HG02623 (cell line): ENCODE measurements around the gene ZKSCAN7.
"Not testable (repeated sequence)": the region's sequence is repeated elsewhere in the genome, so short reads cannot be mapped to it uniquely, and the experiment has no call there.

Experiments used
- ATAC-seq: cut with Tn5 transposase; IDR thresholded peaks from one replicate; pipeline ENCODE4 v1.9.1; 2021; ENCODE audit warnings: moderate library complexity; ENCODE audit not compliant: unreplicated experiment

The ZKSCAN7 gene

DNA sequence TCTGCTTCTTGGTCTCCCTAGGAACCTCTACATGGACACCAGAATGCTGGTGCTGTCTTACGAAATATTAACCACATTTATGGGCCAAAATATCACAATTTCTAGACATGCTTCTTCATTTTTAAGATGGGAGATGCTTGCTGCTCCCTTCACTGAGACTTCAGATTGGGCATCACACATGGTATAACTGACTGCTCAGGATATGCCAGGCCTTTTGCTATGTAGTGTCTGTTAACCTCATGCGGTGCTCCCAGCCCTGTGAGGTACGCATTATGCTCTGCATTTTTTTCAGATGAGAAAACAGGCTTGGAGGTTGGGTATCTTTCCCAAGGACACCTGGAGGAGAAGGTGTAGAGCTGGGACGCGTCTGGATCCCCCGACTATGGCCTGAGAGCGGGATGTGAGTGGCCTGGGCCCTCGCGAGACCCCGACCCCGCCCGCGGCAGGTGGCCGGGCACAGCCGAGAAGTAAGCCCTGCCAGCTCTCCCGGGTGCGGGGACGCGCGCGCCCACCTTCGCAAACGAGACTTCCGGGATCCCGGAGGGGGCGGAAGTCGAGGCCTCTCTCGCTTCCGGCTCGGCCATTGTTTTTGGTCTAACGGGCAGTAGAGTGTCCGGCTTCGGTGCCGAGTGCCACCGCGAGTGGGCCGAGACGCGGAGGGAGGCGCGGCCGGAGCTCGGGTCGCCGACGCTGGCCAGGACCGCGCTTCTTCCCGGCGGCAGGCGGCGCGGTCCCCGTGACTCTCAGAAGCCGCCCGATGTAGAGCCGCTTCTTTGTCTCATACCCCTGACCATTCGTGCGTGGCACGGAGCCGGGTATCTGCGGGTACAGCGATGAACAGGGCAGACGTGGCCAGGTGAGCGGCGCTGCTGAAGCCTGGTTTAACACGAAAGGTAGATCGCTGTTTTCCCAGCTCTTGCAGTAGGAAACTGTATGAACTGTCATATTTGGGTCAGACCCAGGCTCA lies at the start of gene ZKSCAN7:
Gene ZKSCAN7, plus strand, starts transcription at position 568 of the 967 bp plus-strand sequence. CDS start 1,855 bp downstream, outside the sequence.
- peak; percentile 62 for ATAC-seq

DNA sequence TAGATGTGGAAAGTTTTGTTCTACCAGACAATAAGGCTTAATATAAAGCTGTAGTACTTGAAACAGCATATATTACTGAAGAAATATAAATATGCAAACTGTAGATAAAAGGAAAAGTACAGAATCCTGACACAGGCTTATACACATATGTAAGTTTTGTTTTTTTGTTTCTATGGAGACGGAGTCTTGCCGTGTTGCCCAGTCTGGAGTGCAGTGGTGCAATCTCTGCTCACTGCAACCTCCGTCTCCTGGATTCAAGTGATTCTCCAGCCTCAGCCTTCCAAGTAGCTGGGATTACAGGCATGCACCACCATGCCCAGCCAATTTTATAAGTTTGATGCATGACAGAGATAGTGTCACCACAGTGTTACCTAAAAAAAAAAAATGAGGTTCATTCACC lies 48.4 kb upstream of the ZKSCAN7 start:
- ATAC-seq, result no peak

GRCh38 chr3:44506961-44507360 lies 48.0 kb upstream of the ZKSCAN7 start:
- ATAC-seq, result no peak

DNA sequence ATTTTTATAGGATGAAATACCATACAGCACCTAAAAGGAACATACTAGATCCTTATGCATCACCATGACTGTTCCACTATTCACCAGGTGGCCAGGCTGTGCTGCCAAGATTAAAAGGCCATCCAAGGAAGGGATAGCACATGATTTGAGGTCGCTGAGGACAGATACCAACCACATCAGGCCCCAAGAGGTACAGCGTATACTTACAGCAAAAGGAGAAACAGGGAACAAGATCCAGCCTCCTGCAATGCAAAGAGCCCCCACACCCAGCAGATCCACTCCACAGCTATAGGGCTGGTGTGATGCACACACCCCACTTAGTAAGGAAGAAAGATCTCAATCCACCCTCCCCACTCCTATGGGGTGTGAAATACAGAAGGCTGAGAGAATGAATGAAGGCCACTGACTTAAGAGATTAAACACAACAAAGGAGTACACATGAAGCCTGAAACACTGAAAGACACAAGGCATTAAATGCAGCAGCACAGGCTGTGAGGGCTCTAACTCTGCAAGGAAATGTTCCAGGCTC lies 45.5 kb upstream of the ZKSCAN7 start:
- ATAC-seq, result no peak

- ATAC-seq, result no peak
Observed at GRCh38 chr3:44510000-44510368, 45.0 kb upstream of the ZKSCAN7 start.

GRCh38 chr3:44511238-44511566 lies 43.8 kb upstream of the ZKSCAN7 start:
- ATAC-seq, result no peak

DNA sequence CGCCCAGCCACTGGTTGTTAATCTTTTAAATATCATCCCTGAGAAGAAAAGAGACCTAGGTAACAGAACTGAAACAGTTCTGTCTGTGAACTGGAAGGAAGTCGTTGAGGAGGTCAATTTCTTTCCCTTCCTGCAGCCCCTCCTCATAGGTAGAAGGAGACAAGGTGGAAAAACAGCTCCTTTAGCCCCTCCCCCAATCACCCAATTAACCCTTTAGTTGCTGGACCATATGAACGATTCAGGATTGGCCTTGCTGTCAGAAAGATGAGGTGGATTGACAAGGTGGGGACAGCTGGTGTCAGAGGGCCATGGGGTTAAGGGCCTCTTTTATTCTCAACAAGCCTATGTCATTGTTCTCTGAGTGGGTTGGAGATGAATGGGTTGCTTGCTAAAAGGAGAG lies 41.5 kb upstream of the ZKSCAN7 start:
- ATAC-seq, result no peak

DNA sequence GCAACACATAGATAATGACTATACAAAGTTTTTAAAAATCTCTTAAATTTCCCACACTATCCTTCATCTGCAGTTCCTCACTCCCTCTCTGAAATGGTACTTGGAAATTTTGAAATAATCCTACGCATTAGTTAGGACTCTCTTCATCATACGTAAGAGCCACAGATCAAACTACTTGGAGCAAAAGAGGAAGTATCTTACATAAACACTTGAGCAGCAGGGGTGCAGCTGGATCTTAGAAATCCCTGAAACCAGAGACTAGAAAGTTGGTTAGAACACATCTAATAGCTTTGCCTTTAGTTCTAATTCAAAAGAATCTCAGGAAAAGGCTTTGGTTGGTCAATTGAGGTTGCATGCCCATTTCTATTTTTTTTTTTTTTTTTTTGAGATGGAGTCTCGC lies 38.8 kb upstream of the ZKSCAN7 start:
- ATAC-seq, result no peak

DNA sequence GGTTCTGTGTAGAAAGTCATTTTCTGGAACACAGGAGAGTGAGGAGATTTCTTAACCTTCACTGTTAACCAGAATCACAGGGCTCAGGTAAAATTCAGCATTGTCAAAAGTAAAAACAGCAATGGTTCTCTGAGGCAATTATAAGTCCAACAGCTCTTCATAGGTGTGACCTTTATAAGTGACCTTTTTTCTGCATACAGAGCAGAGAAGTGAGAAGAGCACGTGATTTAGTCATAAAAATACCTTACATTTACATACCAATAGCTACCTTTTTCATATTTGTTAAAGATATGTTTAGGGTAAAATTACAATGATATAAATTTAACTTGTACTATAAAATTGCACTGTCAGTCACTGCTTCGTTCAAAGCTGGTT lies 36.2 kb upstream of the ZKSCAN7 start:
- ATAC-seq, result no peak

DNA sequence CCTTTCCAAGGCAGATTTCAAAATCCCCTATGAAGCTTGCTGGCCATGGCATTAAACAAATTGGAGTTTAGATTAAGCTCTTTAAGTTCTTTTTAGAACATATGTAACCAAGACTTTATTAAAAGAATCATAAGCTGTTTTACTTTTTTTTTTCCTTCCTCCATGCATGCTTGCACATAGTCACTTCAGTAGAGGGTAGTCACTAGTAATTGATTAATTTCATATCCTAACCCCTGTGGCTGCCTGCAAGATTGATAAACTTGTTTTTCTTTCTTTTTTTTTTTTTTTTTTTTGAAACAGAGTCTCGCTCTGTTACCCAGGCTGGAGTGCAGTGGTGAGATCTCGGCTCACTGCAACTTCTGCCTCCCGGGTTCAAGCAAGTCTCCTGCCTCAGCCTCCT lies 33.3 kb upstream of the ZKSCAN7 start:
- ATAC-seq, result no peak

GRCh38 chr3:44522494-44522933 lies 32.5 kb upstream of the ZKSCAN7 start:
- ATAC-seq, result no peak

- ATAC-seq, result no peak
Observed at GRCh38 chr3:44525060-44525459, 29.9 kb upstream of the ZKSCAN7 start.

DNA sequence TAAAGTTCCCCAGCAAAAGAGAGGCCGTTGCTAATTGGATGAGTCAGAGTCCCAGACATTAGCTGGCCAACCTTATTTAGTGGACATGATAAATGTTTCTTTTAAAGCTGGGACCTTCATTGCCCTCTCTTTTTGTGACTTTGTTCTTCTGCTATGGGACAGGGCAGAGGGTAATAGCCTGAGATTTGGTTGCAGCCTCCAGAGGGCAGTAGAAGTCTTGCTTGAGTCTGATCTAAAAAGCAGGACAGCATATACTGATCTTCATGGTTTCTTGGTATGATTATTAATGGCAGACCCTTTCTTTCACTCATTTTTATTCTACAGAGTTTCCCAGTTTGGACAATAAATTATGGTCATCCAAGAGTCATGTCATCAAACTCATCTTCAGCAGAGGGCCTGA lies 25.1 kb upstream of the ZKSCAN7 start:
- no peak for ATAC-seq

- ATAC-seq, result no peak
Observed at GRCh38 chr3:44530911-44531310, 24.1 kb upstream of the ZKSCAN7 start.

- not testable (repeated sequence) for ATAC-seq
Observed at GRCh38 chr3:44534659-44535058, 20.3 kb upstream of the ZKSCAN7 start.

- no peak for ATAC-seq
Observed at GRCh38 chr3:44535364-44535763, 19.6 kb upstream of the ZKSCAN7 start.

DNA sequence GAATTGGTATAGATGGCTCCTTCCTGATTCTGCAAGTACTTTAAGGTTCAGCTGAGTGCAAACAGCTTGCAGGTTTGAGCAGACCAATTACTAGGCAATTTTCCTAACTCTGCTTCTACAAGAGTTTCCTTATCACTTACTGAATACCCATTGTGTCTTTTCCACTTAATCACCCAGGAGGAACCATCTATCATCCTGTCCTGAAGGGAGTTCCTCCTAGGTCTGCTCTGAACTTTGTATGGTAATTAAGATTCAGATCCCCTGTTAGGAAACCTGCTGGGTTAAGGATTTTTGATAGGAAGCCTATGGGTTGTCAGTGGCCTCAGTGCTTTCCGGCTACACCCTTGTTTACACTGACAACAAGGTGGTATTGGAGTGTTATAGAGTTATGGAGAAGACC lies 10.2 kb upstream of the ZKSCAN7 start:
- not testable (repeated sequence) for ATAC-seq

DNA sequence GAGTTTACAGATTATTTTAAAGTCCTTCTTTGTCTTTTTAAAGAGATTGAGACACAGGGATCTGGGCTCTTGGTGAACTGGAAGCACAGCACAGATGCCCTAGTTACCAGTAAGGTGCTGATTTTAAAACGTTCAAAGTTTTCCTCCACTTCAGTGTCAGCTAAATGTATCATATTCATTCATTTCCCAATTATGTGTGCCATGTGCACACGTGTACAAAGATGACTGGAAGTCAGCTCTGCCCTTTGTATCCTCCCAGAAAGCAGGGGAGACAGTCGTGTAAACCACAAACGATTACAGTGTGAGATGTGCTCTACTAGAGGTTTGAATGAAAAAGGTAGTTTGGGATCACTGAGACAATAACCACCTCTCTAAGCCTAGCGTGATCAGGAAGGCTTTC lies 730 bp downstream of the ZKSCAN7 start:
- no peak for ATAC-seq

GRCh38 chr3:44557074-44557473 lies 2.1 kb downstream of the ZKSCAN7 start:
- no peak for ATAC-seq

- no peak for ATAC-seq
Observed at GRCh38 chr3:44561076-44561475, 6.1 kb downstream of the ZKSCAN7 start.

GRCh38 chr3:44562147-44562546 lies 7.2 kb downstream of the ZKSCAN7 start:
- no peak for ATAC-seq

DNA sequence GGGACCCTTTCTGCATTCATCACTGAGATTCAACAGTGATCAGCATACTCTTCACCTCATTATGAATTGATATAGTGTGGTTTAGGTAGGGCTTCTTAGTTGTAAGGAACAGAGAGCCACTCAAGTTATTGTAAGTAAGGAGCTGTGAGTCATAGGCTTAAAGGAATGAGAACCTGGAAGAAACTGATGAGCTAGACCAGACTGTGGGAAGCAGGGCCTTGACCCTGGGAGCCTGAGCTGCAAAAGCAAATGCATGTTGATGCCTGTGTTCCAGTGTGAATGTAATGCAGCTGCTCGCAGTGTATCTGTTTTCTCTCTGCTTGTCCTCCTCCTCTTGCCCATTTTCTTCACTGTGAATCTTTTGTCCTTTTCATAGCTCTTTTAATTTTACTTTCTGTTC lies 13.6 kb downstream of the ZKSCAN7 start:
- ATAC-seq, result no peak

GRCh38 chr3:44571024-44571423 lies 16.0 kb downstream of the ZKSCAN7 start:
- ATAC-seq, result no peak
